Lower leg skin (tissue), 4 donors: ENCODE measurements around the gene APMAP. TPM values are rescaled to one million over a fixed set of nuclear protein-coding genes. Genes with fewer than 3 reads are reported as not detected.

Experiments used
- DNase-seq, 2 donors: peaks; one replicate each; pipeline ENCODE4 v3.0.0-alpha.2; 2019; ENCODE audit warnings: low spot score in 2 of 2
- H3K4me3 ChIP-seq: fragments of 200-600 bp; sonication (generic); 2 replicates; pipeline ENCODE4 v1.5.1; 2017; ENCODE audit warnings: mild to moderate bottlenecking, low read depth; ENCODE audit not compliant: poor library complexity, severe bottlenecking
- CTCF ChIP-seq, 3 donors: fragments of 450-650 bp; IDR thresholded peaks; one replicate each; pipeline ENCODE4 v1.5.1; 2016; ENCODE audit warnings: antibody characterized with exemption in 3 of 3, mild to moderate bottlenecking in 3 of 3, moderate library complexity in 2 of 3
- POLR2A ChIP-seq, 2 donors: fragments of 450-650 bp; IDR thresholded peaks; one replicate each; pipeline ENCODE4 v1.6.1; 2016 to 2017; ENCODE audit warnings: antibody characterized with exemption in 2 of 2, mild to moderate bottlenecking in 1 of 2, moderate library complexity in 1 of 2
- whole genome bisulfite sequencing, 2 donors: methylation state at CpG; one replicate each; pipeline ENCODE4 v1.1.5; 2018; 5-methylcytosine and 5-hydroxymethylcytosine counted together
- intact Hi-C: fragments of 100-400 bp; cut with DNase I; formaldehyde crosslinking; loops from one replicate; pipeline ENCODE4 v1.15.0; 2023; ENCODE audit warnings: low total_unique reads
- total RNA-seq, 4 donors: library from RNA; depleted of rRNA; stranded (reverse); fragments of >200 nt; gene quantifications; one replicate each; pipeline ENCODE4 v1.1.0, GENCODE V29; 2016

The APMAP gene
- total RNA-seq, 4 donors from 2014 or later, result 34.4 to 88.7 (median 52.6) TPM

- TF ChIP-seq POLR2A (IDR thresholded peaks at IDR 0.05), result no peak
- no peak for TF ChIP-seq CTCF (IDR thresholded peaks at IDR 0.05)
- no peak overlapping the region for H3K4me3 ChIP-seq
- WGBS, 2 donors, result 89 to 93% methylated on average over 6 of the region's 6 CpGs
- intact Hi-C loops, result no loop called here
- DNase-seq, result peak in 1 of 2 donors; percentile 23
Measured at GRCh38 chr20:24962510-24962909, 30.0 kb downstream of the APMAP start.

GRCh38 chr20:24962182-24962492 lies 30.4 kb downstream of the APMAP start:
- DNase-seq, result peak in 1 of 2 donors; percentile 58
- H3K4me3 ChIP-seq, result no peak overlapping the region
- TF ChIP-seq CTCF (IDR thresholded peaks at IDR 0.05) (no peak), POLR2A (IDR thresholded peaks at IDR 0.05) (no peak)
- intact Hi-C loops, result no loop called here
- 95% methylated on average over 2 of the region's 2 CpGs for WGBS, 2 donors

- peak in 1 of 2 donors; percentile 43 for DNase-seq
- H3K4me3 ChIP-seq, result no peak overlapping the region
- WGBS, 2 donors, result 80 to 85% methylated on average over 20 of the region's 20 CpGs
- intact Hi-C loops, result no loop called here
- TF ChIP-seq CTCF (IDR thresholded peaks at IDR 0.05), result no peak
- no peak for TF ChIP-seq POLR2A (IDR thresholded peaks at IDR 0.05)
Measured at GRCh38 chr20:24961384-24962181, 31.0 kb downstream of the APMAP start.

GRCh38 chr20:24960861-24961260 lies 31.7 kb downstream of the APMAP start:
- intact Hi-C loops, result no loop called here
- 49 to 50% methylated on average over 2 of the region's 2 CpGs for WGBS, 2 donors
- TF ChIP-seq CTCF (IDR thresholded peaks at IDR 0.05), result no peak
- TF ChIP-seq POLR2A (IDR thresholded peaks at IDR 0.05), result no peak
- no peak for DNase-seq
- H3K4me3 ChIP-seq, result no peak overlapping the region

- WGBS, 2 donors, result 74 to 91% methylated on average over 8 to 10 of the region's 10 CpGs
- intact Hi-C loops, result no loop called here
- DNase-seq, result peak in 1 of 2 donors; percentile 82
- no peak for TF ChIP-seq CTCF (IDR thresholded peaks at IDR 0.05)
- no peak for TF ChIP-seq POLR2A (IDR thresholded peaks at IDR 0.05)
- no peak overlapping the region for H3K4me3 ChIP-seq
Measured at GRCh38 chr20:24960302-24960801, 32.2 kb downstream of the APMAP start.
